Neuronal stem cell (in vitro differentiated cells): Measurements from ENCODE around the gene BLCAP.

Experiments
- DNase-seq: peaks from one replicate; pipeline ENCODE4 v3.0.0-alpha.2; 2013; ENCODE audit warnings: low spot score
- H2AFZ ChIP-seq: one replicate; pipeline ENCODE4 v1.6.1; 2013; ENCODE audit warnings: mild to moderate bottlenecking, low read length, inconsistent platforms
- H2AK5ac ChIP-seq: 2 replicates; pipeline ENCODE4 v1.6.1; 2013; ENCODE audit warnings: low read depth, mild to moderate bottlenecking, inconsistent platforms, low read length, moderate library complexity, mixed read lengths
- H2BK120ac ChIP-seq: 2 replicates; pipeline ENCODE4 v1.6.1; 2013; ENCODE audit warnings: low read depth, mild to moderate bottlenecking, inconsistent platforms, low read length, moderate library complexity, mixed read lengths
- H2BK12ac ChIP-seq: one replicate; pipeline ENCODE4 v1.6.1; 2013; ENCODE audit warnings: low read length, inconsistent platforms
- H2BK15ac ChIP-seq: 2 replicates; pipeline ENCODE4 v1.6.1; 2013; ENCODE audit warnings: mild to moderate bottlenecking, low read length, inconsistent platforms, mixed read lengths
- H2BK5ac ChIP-seq: one replicate; pipeline ENCODE4 v1.6.1; 2013; ENCODE audit warnings: inconsistent platforms, mild to moderate bottlenecking, low read length, moderate library complexity
- H3K14ac ChIP-seq: one replicate; pipeline ENCODE4 v1.6.1; 2013; ENCODE audit warnings: low read length, inconsistent platforms
- H3K18ac ChIP-seq: 2 replicates; pipeline ENCODE4 v1.6.1; 2013; ENCODE audit warnings: low read length, inconsistent platforms
- H3K23ac ChIP-seq: 2 replicates; pipeline ENCODE4 v1.6.1; 2013; ENCODE audit warnings: low read depth, mild to moderate bottlenecking, mixed read lengths, low read length, inconsistent platforms; ENCODE audit not compliant: poor library complexity
- H3K27ac ChIP-seq: replicated peaks from 3 replicates; pipeline ENCODE4 v1.5.1; 2013; ENCODE audit warnings: low read length, inconsistent platforms
- H3K27me3 ChIP-seq, 3 experiments: 2 replicates each; pipeline ENCODE4 v1.6.1; 2013; ENCODE audit warnings: low read length in 3 of 3, mild to moderate bottlenecking in 2 of 3, inconsistent platforms in 1 of 3, low read depth in 1 of 3, mixed read lengths in 1 of 3, moderate library complexity in 1 of 3; ENCODE audit not compliant: control insufficient read depth in 3 of 3, insufficient read depth in 3 of 3
- H3K36me3 ChIP-seq, 2 donors: replicated peaks in 1 of 2; 2 replicates each; pipeline ENCODE4 v1.6.1; 2013; ENCODE audit warnings: low read length in 2 of 2; ENCODE audit not compliant: control insufficient read depth in 2 of 2, insufficient read depth in 2 of 2
- H3K4ac ChIP-seq: 2 replicates; pipeline ENCODE4 v1.6.1; 2013; ENCODE audit warnings: inconsistent platforms, mild to moderate bottlenecking, low read length, moderate library complexity
- H3K4me1 ChIP-seq, 2 donors: 1 replicate in 1 of 2; 2 replicates in 1 of 2; pipeline ENCODE4 v1.6.1; 2013; ENCODE audit warnings: low read length in 2 of 2, low read depth in 1 of 2; ENCODE audit not compliant: control insufficient read depth in 2 of 2, insufficient read depth in 1 of 2
- H3K4me2 ChIP-seq: one replicate; pipeline ENCODE4 v1.6.1; 2013; ENCODE audit warnings: mild to moderate bottlenecking, low read length, inconsistent platforms; ENCODE audit not compliant: insufficient read depth, poor library complexity, severe bottlenecking
- H3K4me3 ChIP-seq, 2 donors: 2 replicates each; pipeline ENCODE4 v1.5.1; 2013; ENCODE audit warnings: low read length in 2 of 2, mild to moderate bottlenecking in 2 of 2, inconsistent platforms in 1 of 2, moderate library complexity in 1 of 2
- H3K79me1 ChIP-seq: one replicate; pipeline ENCODE4 v1.6.1; 2013; ENCODE audit warnings: low read depth, mild to moderate bottlenecking, inconsistent platforms, low read length, moderate library complexity
- H3K9ac ChIP-seq: one replicate; pipeline ENCODE4 v1.6.1; 2013; ENCODE audit warnings: mild to moderate bottlenecking, low read depth, low read length, inconsistent platforms; ENCODE audit not compliant: poor library complexity
- H3K9me3 ChIP-seq, 2 donors: replicated peaks in 1 of 2; 2 replicates each; pipeline versions ENCODE3 to v1.6.1; 2013; ENCODE audit warnings: low read length in 2 of 2, mild to moderate bottlenecking in 2 of 2, inconsistent platforms in 1 of 2, low read depth in 1 of 2, mixed read lengths in 1 of 2, moderate library complexity in 1 of 2; ENCODE audit not compliant: control insufficient read depth in 2 of 2, insufficient read depth in 1 of 2
- H4K8ac ChIP-seq: one replicate; pipeline ENCODE4 v1.6.1; 2013; ENCODE audit warnings: low read depth, mild to moderate bottlenecking, inconsistent platforms, low read length, moderate library complexity
- H4K91ac ChIP-seq: one replicate; pipeline ENCODE4 v1.6.1; 2013; ENCODE audit warnings: low read length, low read depth, mild to moderate bottlenecking, inconsistent platforms; ENCODE audit not compliant: poor library complexity
- WGBS, 2 donors: extraction: QIAGEN DNeasy Blood & Tissue Kit; methylation state at CpG; one replicate each; pipeline ENCODE4 v1.1.7; 2013; ENCODE audit warnings: missing lambda C conversion rate in 2 of 2, mixed read lengths in 1 of 2; ENCODE audit not compliant: insufficient read length in 2 of 2, insufficient replicate concordance in 1 of 2; ENCODE audit errors: extremely low coverage in 2 of 2; 5-methylcytosine and 5-hydroxymethylcytosine counted together

BLCAP gene

DNA sequence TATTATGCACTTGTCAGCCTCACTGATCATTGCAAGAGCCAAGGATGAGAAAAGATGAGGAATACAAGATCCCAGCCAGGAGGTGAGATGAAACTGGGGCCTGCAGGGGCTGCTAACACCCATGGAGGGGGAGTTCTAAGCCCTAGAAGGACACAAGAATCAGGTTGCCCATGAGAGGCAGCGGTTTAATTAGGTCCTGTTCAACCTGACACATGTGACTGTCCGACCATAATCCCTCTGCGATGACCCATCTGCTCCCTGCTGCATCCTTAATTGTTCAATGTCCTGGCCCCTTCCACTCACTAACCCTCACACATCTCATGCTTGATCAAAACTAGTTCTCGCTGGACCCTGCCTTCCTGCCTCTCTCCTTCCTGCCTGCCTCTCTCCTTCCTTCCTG is 58.8 kb downstream of the BLCAP start:
- no peaks in the 10 kb centered on the region for H3K9me3 ChIP-seq
- H3K14ac ChIP-seq: no peak overlapping the region
- no peak overlapping the region for H2BK120ac ChIP-seq
- no peak overlapping the region for H3K18ac ChIP-seq
- peaks cover 2% of the 10 kb centered on the region in 2 donors for H3K4me1 ChIP-seq
- H3K9ac ChIP-seq: no peak overlapping the region
- H4K8ac ChIP-seq: no peak overlapping the region
- H2BK5ac ChIP-seq: no peak overlapping the region
- H3K79me1 ChIP-seq: no peaks in the 10 kb centered on the region
- no peak overlapping the region for H4K91ac ChIP-seq
- H3K4me2 ChIP-seq: no peak overlapping the region
- H3K36me3 ChIP-seq: no peaks in the 10 kb centered on the region
- no peak overlapping the region for H2AK5ac ChIP-seq
- H3K27ac ChIP-seq: no peak overlapping the region
- no peak overlapping the region for H3K4me3 ChIP-seq
- no peak overlapping the region for H2AFZ ChIP-seq
- H3K4ac ChIP-seq: no peak overlapping the region
- no CpG with 5 or more reads among the region's 4 CpGs for WGBS, 2 donors
- H3K27me3 ChIP-seq: peaks cover 0 to 36% (median 0%) of the 10 kb centered on the region in 3 experiments
- no peak overlapping the region for H2BK15ac ChIP-seq
- no peak for DNase-seq
- H2BK12ac ChIP-seq: no peak overlapping the region
- no peak overlapping the region for H3K23ac ChIP-seq
